SU-DHL-6 (cell line): ENCODE measurements around the gene PRR36.

Experiments
- H2AFZ ChIP-seq: fragments of 200-600 bp; sonication (generic); 2 replicates; pipeline ENCODE4 v1.6.1; 2014; ENCODE audit warnings: low read depth, mild to moderate bottlenecking, moderate library complexity, mixed read lengths, antibody characterized with exemption, low read length; ENCODE audit not compliant: severe bottlenecking
- H3F3A ChIP-seq: fragments of 200-600 bp; shearing (Covaris generic); 2 replicates; pipeline ENCODE4 v1.6.0; 2016; ENCODE audit warnings: antibody characterized with exemption, mild to moderate bottlenecking; ENCODE audit not compliant: insufficient read depth
- H3K27ac ChIP-seq: fragments of 200-600 bp; sonication (generic); 2 replicates; pipeline ENCODE4 v1.5.1; 2016; ENCODE audit warnings: low read depth, mild to moderate bottlenecking, low read length, moderate library complexity, mixed read lengths
- H3K27me3 ChIP-seq: fragments of 200-600 bp; sonication (generic), shearing (Covaris generic); 2 replicates; pipeline ENCODE4 v1.6.0; 2014; ENCODE audit warnings: mild to moderate bottlenecking, low read length
- H3K36me3 ChIP-seq: fragments of 200-600 bp; sonication (generic); 2 replicates; pipeline ENCODE4 v1.6.1; 2014; ENCODE audit warnings: mild to moderate bottlenecking, low read length, mixed read lengths
- H3K4me2 ChIP-seq: fragments of 300-600, 200-600 bp; shearing (Covaris generic), sonication (generic); 2 replicates; pipeline ENCODE4 v1.6.0; 2014; ENCODE audit warnings: low read length, low read depth, mild to moderate bottlenecking; ENCODE audit not compliant: poor library complexity, severe bottlenecking
- H3K4me3 ChIP-seq: fragments of 200-600 bp; sonication (generic); 2 replicates; pipeline ENCODE4 v1.5.1; 2014; ENCODE audit warnings: antibody characterized with exemption, low read length, mild to moderate bottlenecking, mixed read lengths; ENCODE audit not compliant: insufficient read depth, poor library complexity, severe bottlenecking
- H3K79me2 ChIP-seq: fragments of 200-600 bp; sonication (generic); 2 replicates; pipeline ENCODE4 v1.6.1; 2014; ENCODE audit warnings: mild to moderate bottlenecking, low read length, moderate library complexity; ENCODE audit not compliant: insufficient read depth
- H3K9ac ChIP-seq: fragments of 200-600 bp; sonication (generic); 2 replicates; pipeline ENCODE4 v1.7.0; 2014; ENCODE audit warnings: mild to moderate bottlenecking, low read length
- H3K9me2 ChIP-seq: fragments of 200-600 bp; sonication (generic); replicated peaks from 2 replicates; pipeline ENCODE4 v1.6.1; 2014; ENCODE audit warnings: low read length; ENCODE audit not compliant: insufficient read depth
- H3K9me3 ChIP-seq: fragments of 200-600 bp; sonication (generic); 2 replicates; pipeline ENCODE4 v1.6.1; 2014; ENCODE audit warnings: low read length, mixed read lengths; ENCODE audit not compliant: insufficient read depth
- H4K20me1 ChIP-seq: fragments of 200-600 bp; sonication (generic); 2 replicates; pipeline ENCODE4 v1.6.1; 2014; ENCODE audit warnings: low read depth, mild to moderate bottlenecking, antibody characterized with exemption, low read length, moderate library complexity, mixed read lengths
- CTCF ChIP-seq: fragments of 200-600 bp; sonication (generic); IDR thresholded peaks from one replicate; pipeline ENCODE4 v1.5.1; 2017; ENCODE audit warnings: antibody characterized with exemption, mild to moderate bottlenecking, low read length, moderate library complexity; ENCODE audit not compliant: insufficient read depth, poor library complexity, severe bottlenecking
- EZH2phosphoT487 ChIP-seq: fragments of 200-600 bp; sonication (generic), shearing (Covaris generic); conservative IDR thresholded peaks from 2 replicates; pipeline ENCODE4 v1.6.1; 2018; ENCODE audit warnings: mild to moderate bottlenecking, antibody characterized with exemption, low read length, moderate library complexity, mixed read lengths

PRR36 gene

GRCh38 chr19:7874897-7875273 is 695 bp upstream of the PRR36 start:
- no peaks in the 10 kb centered on the region for H3K79me2 ChIP-seq
- no peaks in the 10 kb centered on the region for H3K9me3 ChIP-seq
- H3K9me2 ChIP-seq: no peaks in the 10 kb centered on the region
- no peaks in the 10 kb centered on the region for H3K27me3 ChIP-seq
- H3K36me3 ChIP-seq: no peaks in the 10 kb centered on the region
- H3K9ac ChIP-seq: no peak overlapping the region
- H3K4me2 ChIP-seq: no peak overlapping the region
- no peak overlapping the region for H3K4me3 ChIP-seq
- no peak for TF ChIP-seq CTCF
- no peak for TF ChIP-seq EZH2phosphoT487
- H3F3A ChIP-seq: peaks cover 11% of the 10 kb centered on the region
- no peak overlapping the region for H2AFZ ChIP-seq
- H3K27ac ChIP-seq: no peak overlapping the region
- H4K20me1 ChIP-seq: no peaks in the 10 kb centered on the region

DNA sequence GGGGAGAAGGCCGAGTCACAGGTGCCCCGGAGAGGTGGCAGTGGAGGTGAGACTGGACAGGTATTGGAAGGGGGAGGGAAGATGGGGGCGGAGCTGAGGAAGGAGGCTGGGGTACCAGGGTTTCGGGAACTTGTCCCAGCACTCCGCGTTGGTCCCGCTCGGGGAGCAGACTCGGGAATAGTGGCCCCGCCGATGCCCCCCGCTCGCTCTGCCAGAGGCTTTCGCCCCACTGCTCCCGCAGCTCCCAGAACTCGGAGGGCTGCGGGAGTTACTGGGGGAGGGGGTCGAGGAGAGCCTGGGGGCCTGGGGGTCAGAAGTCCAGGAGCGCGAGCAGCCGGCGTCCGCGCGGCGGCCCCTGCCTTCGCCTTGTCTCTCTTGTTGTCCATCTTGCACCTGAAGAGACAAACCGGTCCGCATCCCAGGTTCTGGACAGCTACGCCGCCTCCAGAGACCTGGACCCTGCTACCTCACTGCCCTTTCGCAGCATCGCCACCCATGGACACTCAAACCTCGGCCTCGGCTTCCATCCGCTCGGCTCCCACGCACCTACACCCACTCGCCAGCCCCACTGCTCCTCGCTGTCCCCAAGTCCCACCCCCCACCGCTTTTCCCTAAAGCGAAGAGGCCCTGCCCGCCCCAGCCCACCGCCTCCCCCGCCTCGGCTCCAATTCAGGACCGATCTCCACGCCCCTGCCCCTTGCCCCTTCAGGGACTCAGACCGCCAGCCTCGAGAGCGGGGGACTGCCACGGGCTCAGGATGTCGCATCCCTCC is 700 bp downstream of the PRR36 start:
- TF ChIP-seq EZH2phosphoT487 (no peak), CTCF (no peak)
- Histone ChIP-seq H3K4me3 (no peak overlapping the region), H3K4me2 (no peak overlapping the region), H2AFZ (no peak overlapping the region), H3K27me3 (no peaks in the 10 kb centered on the region), H3F3A (peaks cover 11% of the 10 kb centered on the region), H3K79me2 (no peaks in the 10 kb centered on the region), H3K9me3 (no peaks in the 10 kb centered on the region), H3K36me3 (no peaks in the 10 kb centered on the region), H4K20me1 (no peaks in the 10 kb centered on the region), H3K27ac (no peak overlapping the region), H3K9me2 (no peaks in the 10 kb centered on the region), H3K9ac (no peak overlapping the region)

DNA sequence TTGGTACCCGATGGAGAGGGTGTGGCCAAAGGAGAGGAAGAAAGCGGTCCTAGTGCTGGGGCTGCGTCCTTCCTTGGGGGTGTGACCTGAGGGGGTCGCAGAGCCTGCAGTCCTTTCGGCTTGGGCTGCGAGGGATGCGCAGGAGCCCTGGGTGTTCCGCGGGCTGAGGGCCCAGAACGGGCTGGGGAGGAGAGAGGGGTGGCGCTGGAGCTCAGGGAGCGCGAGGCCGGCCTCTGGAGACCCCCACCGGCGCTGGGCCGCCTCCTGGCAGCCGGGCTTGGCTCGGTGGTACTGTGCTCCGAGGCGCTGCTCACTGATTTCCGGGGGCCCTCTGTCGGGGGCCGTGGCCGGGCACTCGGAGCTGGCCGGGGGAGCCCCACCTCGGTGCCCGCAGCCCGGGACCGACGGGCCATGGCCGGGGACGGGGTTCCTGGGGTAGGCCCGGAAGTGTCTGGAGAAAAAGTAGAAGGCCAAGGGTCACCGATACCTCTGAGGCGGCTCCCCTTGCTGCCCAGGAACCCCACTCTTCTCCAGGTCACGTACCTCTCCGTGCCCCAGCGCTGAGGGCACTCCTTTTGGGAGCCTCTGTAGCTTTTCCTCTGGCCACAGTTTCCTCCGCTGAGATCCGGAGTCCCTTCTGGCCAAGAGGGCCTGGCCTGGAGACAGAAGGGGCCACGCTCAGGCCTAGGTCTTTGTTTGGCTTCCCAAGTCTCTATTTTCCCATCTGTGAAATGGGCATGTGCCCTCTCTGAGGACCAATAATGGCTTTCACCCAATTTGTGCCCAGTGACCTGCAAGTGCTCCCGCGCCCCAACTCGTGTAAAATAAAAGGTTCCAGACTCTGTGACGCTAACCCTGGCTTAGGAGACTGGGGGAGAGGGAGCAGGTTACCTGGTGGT is 1.6 kb downstream of the PRR36 start:
- H3F3A ChIP-seq: peaks cover 11% of the 10 kb centered on the region
- TF ChIP-seq CTCF: no peak
- no peak for TF ChIP-seq EZH2phosphoT487
- H3K9me3 ChIP-seq: no peaks in the 10 kb centered on the region
- no peaks in the 10 kb centered on the region for H3K36me3 ChIP-seq
- no peak overlapping the region for H3K9ac ChIP-seq
- H3K4me2 ChIP-seq: no peak overlapping the region
- H2AFZ ChIP-seq: no peak overlapping the region
- H3K27ac ChIP-seq: no peak overlapping the region
- H4K20me1 ChIP-seq: no peaks in the 10 kb centered on the region
- no peak overlapping the region for H3K4me3 ChIP-seq
- H3K9me2 ChIP-seq: no peaks in the 10 kb centered on the region
- no peaks in the 10 kb centered on the region for H3K79me2 ChIP-seq
- H3K27me3 ChIP-seq: no peaks in the 10 kb centered on the region
